Keratinocyte (primary cell): ENCODE results near the gene VAV2. TPM values are rescaled to one million over a fixed set of nuclear protein-coding genes. Genes with fewer than 3 reads are reported as not detected.

ENCODE experiments used
- DNase-seq: peaks from one replicate; pipeline ENCODE4 v3.0.0-alpha.2; 2011; ENCODE audit warnings: low read depth, missing footprints, low spot score
- FAIRE-seq: peaks from 2 replicates; lab custom pipeline; 2011; peaks lifted over from hg19 to GRCh38; lab: Jason Lieb, UNC
- H2AFZ ChIP-seq: 2 replicates; pipeline ENCODE4 v1.6.0; 2012; ENCODE audit warnings: low read length, control low read depth, inconsistent platforms; ENCODE audit not compliant: control insufficient read depth
- H3K27ac ChIP-seq: 2 replicates; pipeline ENCODE4 v1.5.1; 2011; ENCODE audit warnings: low read length; ENCODE audit not compliant: control insufficient read depth, insufficient read depth
- H3K27me3 ChIP-seq: 3 replicates; pipeline ENCODE4 v1.6.0; 2011; ENCODE audit warnings: low read length; ENCODE audit not compliant: control insufficient read depth, insufficient read depth; ENCODE audit errors: extremely low read depth
- H3K36me3 ChIP-seq, 2 experiments: 2 replicates in 1 of 2; 3 replicates in 1 of 2; pipeline ENCODE4 v1.5.1; 2011; ENCODE audit warnings: low read length in 2 of 2, mild to moderate bottlenecking in 1 of 2; ENCODE audit not compliant: control insufficient read depth in 2 of 2, insufficient read depth in 2 of 2; ENCODE audit errors: extremely low read depth in 1 of 2
- H3K4me1 ChIP-seq: 3 replicates; pipeline ENCODE4 v1.5.1; 2011; ENCODE audit warnings: low read length; ENCODE audit not compliant: control insufficient read depth, insufficient read depth; ENCODE audit errors: extremely low read depth
- H3K4me2 ChIP-seq: 3 replicates; pipeline ENCODE4 v1.6.0; 2011; ENCODE audit warnings: low read depth, low read length; ENCODE audit not compliant: control insufficient read depth, insufficient read depth; ENCODE audit errors: extremely low read depth
- H3K4me3 ChIP-seq, 3 experiments: fragments of 200-600 bp in 1 of 3; sonication (generic) in 1 of 3; 2 replicates in 2 of 3; 3 replicates in 1 of 3; pipeline ENCODE4 v1.5.1; 2011 to 2016; ENCODE audit warnings: low read length in 3 of 3, mild to moderate bottlenecking in 3 of 3, control low read depth in 2 of 3, inconsistent platforms in 1 of 3, low read depth in 1 of 3, mixed read lengths in 1 of 3, mixed run types in 1 of 3, moderate library complexity in 1 of 3; ENCODE audit not compliant: control insufficient read depth in 2 of 3, insufficient read depth in 2 of 3; ENCODE audit errors: extremely low read depth in 1 of 3
- H3K79me2 ChIP-seq: 2 replicates; pipeline ENCODE4 v1.6.0; 2012; ENCODE audit warnings: low read length; ENCODE audit not compliant: control insufficient read depth, insufficient read depth
- H3K9ac ChIP-seq: 3 replicates; pipeline ENCODE4 v1.6.0; 2011; ENCODE audit warnings: low read length; ENCODE audit not compliant: control insufficient read depth, insufficient read depth; ENCODE audit errors: extremely low read depth
- H3K9me1 ChIP-seq: 3 replicates; pipeline ENCODE4 v1.6.0; 2011; ENCODE audit warnings: low read length; ENCODE audit not compliant: control insufficient read depth, insufficient read depth; ENCODE audit errors: extremely low read depth
- H3K9me3 ChIP-seq: 2 replicates; pipeline ENCODE4 v1.5.1; 2012; ENCODE audit warnings: low read depth, low read length; ENCODE audit not compliant: control insufficient read depth
- H4K20me1 ChIP-seq: 3 replicates; pipeline ENCODE4 v1.6.0; 2011; ENCODE audit warnings: low read length; ENCODE audit not compliant: control insufficient read depth, insufficient read depth; ENCODE audit errors: extremely low read depth
- EZH2 ChIP-seq: IDR thresholded peaks from one replicate; pipeline ENCODE4 v1.6.1; 2012; ENCODE audit warnings: inconsistent platforms, mild to moderate bottlenecking, low read length, moderate library complexity
- dilution Hi-C: fragments of 300-500 bp; cut with MboI; formaldehyde crosslinking; loops from one replicate; pipeline ENCODE4 v1.7.0; 2020; ENCODE audit warnings: low sequenced_read_pairs; ENCODE audit not compliant: extremely low pct_ligation_motif_present
- polyA plus RNA-seq, 5 experiments: library from polyadenylated mRNA; depleted of rRNA in 3 of 5; stranded (reverse) in 3 of 5; stranded (forward) in 1 of 5; unstranded in 1 of 5; fragments of >200 nt; gene quantifications; 1 replicate in 1 of 5; 2 replicates in 3 of 5; 3 replicates in 1 of 5; pipeline versions ENCODE4 v1.2.1 to v1.2.3, GENCODE V29; 2011 to 2012; ENCODE audit warnings: missing spikeins in 2 of 5, low read depth in 1 of 5, low replicate concordance in 1 of 5
- TF ChIP-seq, protein P1 (sequence below), 3 experiments: IDR thresholded peaks in 1 of 3; conservative IDR thresholded peaks in 1 of 3; optimal IDR thresholded peaks in 1 of 3; 2 replicates in 2 of 3; 3 replicates in 1 of 3; pipeline versions ENCODE3 to v1.5.1; 2011; ENCODE audit warnings: low read length in 3 of 3, mild to moderate bottlenecking in 3 of 3, moderate library complexity in 2 of 3, control low read depth in 1 of 3, inconsistent platforms in 1 of 3; ENCODE audit not compliant: insufficient read depth in 2 of 3; ENCODE audit errors: extremely low read depth in 1 of 3

VAV2 gene
- polyA plus RNA-seq, 1 donor (not counting 4 experiments of a cell fraction or from before 2014, with no cell fraction given) = 16.4 TPM

DNA sequence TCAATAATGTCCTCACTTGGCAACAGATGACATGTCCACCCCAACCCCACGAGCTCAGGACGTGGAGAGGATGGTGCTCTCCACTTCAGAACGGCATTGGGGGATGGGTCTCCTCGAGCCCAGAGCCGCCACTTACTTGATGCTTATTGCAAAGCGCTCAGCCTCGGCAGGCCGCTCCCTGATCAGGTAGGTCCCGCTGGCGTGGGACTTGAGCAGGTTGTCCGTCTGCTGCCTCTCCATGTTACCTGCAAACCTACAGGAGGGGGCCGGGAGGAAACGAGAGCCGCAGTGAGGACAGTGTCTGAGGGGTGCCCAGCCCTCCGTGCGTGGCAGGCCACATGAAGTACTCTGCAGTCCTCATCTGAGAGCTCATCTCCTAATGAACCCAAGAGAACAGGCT is 217.3 kb downstream of the VAV2 start:
- H3K4me2 ChIP-seq = no peak overlapping the region
- no peaks in the 10 kb centered on the region for H3K9me1 ChIP-seq
- TF ChIP-seq, protein P1, sequence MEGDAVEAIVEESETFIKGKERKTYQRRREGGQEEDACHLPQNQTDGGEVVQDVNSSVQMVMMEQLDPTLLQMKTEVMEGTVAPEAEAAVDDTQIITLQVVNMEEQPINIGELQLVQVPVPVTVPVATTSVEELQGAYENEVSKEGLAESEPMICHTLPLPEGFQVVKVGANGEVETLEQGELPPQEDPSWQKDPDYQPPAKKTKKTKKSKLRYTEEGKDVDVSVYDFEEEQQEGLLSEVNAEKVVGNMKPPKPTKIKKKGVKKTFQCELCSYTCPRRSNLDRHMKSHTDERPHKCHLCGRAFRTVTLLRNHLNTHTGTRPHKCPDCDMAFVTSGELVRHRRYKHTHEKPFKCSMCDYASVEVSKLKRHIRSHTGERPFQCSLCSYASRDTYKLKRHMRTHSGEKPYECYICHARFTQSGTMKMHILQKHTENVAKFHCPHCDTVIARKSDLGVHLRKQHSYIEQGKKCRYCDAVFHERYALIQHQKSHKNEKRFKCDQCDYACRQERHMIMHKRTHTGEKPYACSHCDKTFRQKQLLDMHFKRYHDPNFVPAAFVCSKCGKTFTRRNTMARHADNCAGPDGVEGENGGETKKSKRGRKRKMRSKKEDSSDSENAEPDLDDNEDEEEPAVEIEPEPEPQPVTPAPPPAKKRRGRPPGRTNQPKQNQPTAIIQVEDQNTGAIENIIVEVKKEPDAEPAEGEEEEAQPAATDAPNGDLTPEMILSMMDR (optimal IDR thresholded peaks at IDR 0.05 in 1 of 3, IDR thresholded peaks at IDR 0.05 in 1 of 3, conservative IDR thresholded peaks at IDR 0.05 in 1 of 3; ENCODE audit: extremely low read depth in 1 of 3, insufficient read depth in 2 of 3, low read length in 3 of 3) = no peak
- no peak for TF ChIP-seq EZH2
- no peaks in the 10 kb centered on the region for H4K20me1 ChIP-seq
- H3K4me1 ChIP-seq = no peaks in the 10 kb centered on the region
- dilution Hi-C loops = no loop called here
- no peak overlapping the region for H3K9ac ChIP-seq
- FAIRE-seq = no peak
- no peaks in the 10 kb centered on the region for H3K9me3 ChIP-seq
- H3K4me3 ChIP-seq = no peak overlapping the region
- no peak for DNase-seq
- H3K27me3 ChIP-seq = no peaks in the 10 kb centered on the region
- no peak overlapping the region for H2AFZ ChIP-seq
- no peaks in the 10 kb centered on the region for H3K79me2 ChIP-seq
- H3K27ac ChIP-seq = no peak overlapping the region
- H3K36me3 ChIP-seq = peaks cover 33 to 47% of the 10 kb centered on the region in 2 experiments

DNA sequence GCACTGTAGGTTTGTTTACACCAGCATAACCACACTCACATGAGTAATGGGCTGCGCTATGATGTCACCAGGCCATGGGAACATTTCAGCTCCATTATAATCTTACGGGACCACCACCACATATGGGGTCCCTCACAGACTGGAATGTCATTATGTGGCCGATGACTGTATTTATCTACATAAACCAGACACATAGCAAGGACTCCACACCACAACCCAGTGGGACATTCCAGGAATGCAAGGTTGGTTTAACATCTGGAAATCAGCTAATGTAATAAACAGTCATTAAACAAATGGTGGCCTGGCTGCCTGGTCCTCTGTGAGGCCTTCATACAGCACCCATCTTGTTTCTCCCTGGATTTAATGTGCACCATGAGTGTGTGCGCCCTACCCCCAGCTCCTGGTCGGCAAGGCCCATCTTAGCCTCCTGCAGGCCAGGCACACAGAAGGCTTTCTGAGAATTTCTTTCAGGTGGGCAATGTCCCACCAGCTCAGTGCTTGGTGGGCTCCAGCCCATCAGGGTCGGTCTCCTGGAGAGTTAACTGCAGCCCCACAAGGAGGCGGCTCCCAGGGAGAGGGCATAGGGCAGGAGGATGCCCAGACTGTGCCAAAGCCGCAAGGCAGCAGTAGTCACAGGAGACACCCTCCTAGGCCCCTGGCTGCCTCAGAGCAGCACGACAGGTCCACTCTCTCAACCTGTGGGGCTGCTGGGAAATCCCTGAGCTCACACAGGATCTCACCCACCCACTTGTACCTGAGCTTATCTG is 218.1 kb downstream of the VAV2 start:
- Histone ChIP-seq H3K4me3 (no peak overlapping the region), H3K4me1 (no peaks in the 10 kb centered on the region), H3K9me3 (no peaks in the 10 kb centered on the region), H3K36me3 (peaks cover 33 to 41% of the 10 kb centered on the region in 2 experiments), H3K27ac (no peak overlapping the region), H4K20me1 (no peaks in the 10 kb centered on the region), H3K27me3 (no peaks in the 10 kb centered on the region), H2AFZ (no peak overlapping the region), H3K4me2 (no peak overlapping the region), H3K9ac (no peak overlapping the region), H3K79me2 (no peaks in the 10 kb centered on the region), H3K9me1 (no peaks in the 10 kb centered on the region)
- DNase-seq (no peak), FAIRE-seq (no peak)
- TF ChIP-seq, protein P1 (optimal IDR thresholded peaks at IDR 0.05 in 1 of 3, IDR thresholded peaks at IDR 0.05 in 1 of 3, conservative IDR thresholded peaks at IDR 0.05 in 1 of 3; ENCODE audit: extremely low read depth in 1 of 3, insufficient read depth in 2 of 3, low read length in 3 of 3) = no peak
- dilution Hi-C loops = no loop called here
